Endothelial cell (in vitro differentiated cells): ENCODE results near the gene PHACTR1. TPM values are rescaled to one million over a fixed set of nuclear protein-coding genes. Genes with fewer than 3 reads are reported as not detected.

Source experiments
- DNase-seq: peaks from one replicate; pipeline ENCODE4 v3.0.0; 2021; ENCODE audit warnings: low spot score
- H3K27ac Mint-ChIP-seq: one replicate; pipeline ENCODE4 v1.8.0; 2021; ENCODE audit warnings: mixed read lengths, inconsistent platforms; ENCODE audit not compliant: unreplicated experiment
- H3K27me3 Mint-ChIP-seq: one replicate; pipeline ENCODE4 v1.8.0; 2021; ENCODE audit warnings: mild to moderate bottlenecking, moderate library complexity, mixed read lengths, inconsistent platforms; ENCODE audit not compliant: unreplicated experiment
- H3K36me3 Mint-ChIP-seq: one replicate; pipeline ENCODE4 v1.8.0; 2021; ENCODE audit warnings: mild to moderate bottlenecking, low read depth, mixed read lengths, inconsistent platforms; ENCODE audit not compliant: unreplicated experiment
- H3K4me1 Mint-ChIP-seq: one replicate; pipeline ENCODE4 v1.8.0; 2021; ENCODE audit warnings: mild to moderate bottlenecking, mixed read lengths, inconsistent platforms; ENCODE audit not compliant: unreplicated experiment
- H3K4me3 Mint-ChIP-seq: one replicate; pipeline ENCODE4 v1.8.0; 2021; ENCODE audit warnings: mild to moderate bottlenecking, mixed read lengths, inconsistent platforms; ENCODE audit not compliant: unreplicated experiment
- H3K9me3 Mint-ChIP-seq: one replicate; pipeline ENCODE4 v1.8.0; 2021; ENCODE audit warnings: mixed read lengths, inconsistent platforms; ENCODE audit not compliant: unreplicated experiment
- total RNA-seq: library from RNA; stranded (reverse); fragmentation: NEBNext Ultra II Directional; extraction: Animal tissue kit (Norgen Biotek cat#: 25700); gene quantifications from one replicate; pipeline ENCODE4 v1.2.1, GENCODE V29; 2021; ENCODE audit not compliant: unreplicated experiment
- TF ChIP-seq, protein P1 (sequence below): fragments of 200-600 bp; sonication (generic); IDR thresholded peaks from one replicate; pipeline ENCODE4 v1.5.0; 2021; ENCODE audit warnings: antibody characterized with exemption; ENCODE audit not compliant: unreplicated experiment

PHACTR1 gene
- total RNA-seq, 1 donor from 2014 or later: 39.9 TPM

DNA sequence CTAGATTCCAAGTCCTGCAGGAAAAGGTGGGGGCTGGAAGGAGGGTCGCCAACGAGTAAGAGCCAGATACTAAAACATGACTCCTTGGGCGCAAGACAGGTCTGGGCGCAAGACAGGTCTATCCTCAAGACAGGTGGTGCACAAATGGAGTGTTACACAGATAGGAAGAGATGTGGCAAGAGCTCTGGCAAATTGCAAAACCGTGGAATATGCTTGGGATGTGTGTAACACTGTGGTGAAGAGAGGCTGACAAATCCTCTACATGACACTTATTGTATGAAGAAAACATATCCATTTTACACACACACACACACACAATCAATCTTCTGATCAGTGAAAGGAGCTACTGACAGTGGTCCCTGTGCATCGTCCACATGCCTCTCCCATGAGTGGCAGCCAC lies 534.1 kb downstream of the PHACTR1 start:
- Mint-ChIP-seq H3K9me3 (no peaks in the 10 kb centered on the region), H3K4me1 (peaks cover 21% of the 10 kb centered on the region), H3K27ac (no peak overlapping the region), H3K36me3 (peaks cover 12% of the 10 kb centered on the region), H3K4me3 (no peak overlapping the region), H3K27me3 (peaks cover 3% of the 10 kb centered on the region)
- DNase-seq: no peak
- TF ChIP-seq, protein P1, sequence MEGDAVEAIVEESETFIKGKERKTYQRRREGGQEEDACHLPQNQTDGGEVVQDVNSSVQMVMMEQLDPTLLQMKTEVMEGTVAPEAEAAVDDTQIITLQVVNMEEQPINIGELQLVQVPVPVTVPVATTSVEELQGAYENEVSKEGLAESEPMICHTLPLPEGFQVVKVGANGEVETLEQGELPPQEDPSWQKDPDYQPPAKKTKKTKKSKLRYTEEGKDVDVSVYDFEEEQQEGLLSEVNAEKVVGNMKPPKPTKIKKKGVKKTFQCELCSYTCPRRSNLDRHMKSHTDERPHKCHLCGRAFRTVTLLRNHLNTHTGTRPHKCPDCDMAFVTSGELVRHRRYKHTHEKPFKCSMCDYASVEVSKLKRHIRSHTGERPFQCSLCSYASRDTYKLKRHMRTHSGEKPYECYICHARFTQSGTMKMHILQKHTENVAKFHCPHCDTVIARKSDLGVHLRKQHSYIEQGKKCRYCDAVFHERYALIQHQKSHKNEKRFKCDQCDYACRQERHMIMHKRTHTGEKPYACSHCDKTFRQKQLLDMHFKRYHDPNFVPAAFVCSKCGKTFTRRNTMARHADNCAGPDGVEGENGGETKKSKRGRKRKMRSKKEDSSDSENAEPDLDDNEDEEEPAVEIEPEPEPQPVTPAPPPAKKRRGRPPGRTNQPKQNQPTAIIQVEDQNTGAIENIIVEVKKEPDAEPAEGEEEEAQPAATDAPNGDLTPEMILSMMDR: no peak

DNA sequence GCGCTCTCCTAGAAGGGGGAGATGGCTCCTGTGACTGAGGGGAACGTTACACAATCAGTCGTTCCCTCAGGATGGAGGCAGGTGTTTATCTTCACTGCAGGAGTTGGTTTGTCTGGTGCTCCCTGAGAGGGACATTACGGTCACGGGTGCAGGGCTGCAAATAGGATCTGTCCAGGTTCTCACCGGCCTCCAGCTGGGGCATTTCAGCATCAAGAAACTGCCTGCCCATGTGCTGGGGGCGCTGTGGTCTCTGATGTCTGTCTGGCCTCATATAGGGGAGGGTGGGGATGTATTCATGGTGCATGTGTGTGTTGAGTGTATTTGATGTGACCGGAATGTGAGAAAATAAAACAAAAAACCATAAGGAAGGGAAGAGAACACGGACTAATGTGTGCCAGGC lies 534.7 kb downstream of the PHACTR1 start:
- no peaks in the 10 kb centered on the region for H3K9me3 Mint-ChIP-seq
- H3K4me3 Mint-ChIP-seq: no peak overlapping the region
- H3K4me1 Mint-ChIP-seq: peaks cover 21% of the 10 kb centered on the region
- DNase-seq: no peak
- H3K27ac Mint-ChIP-seq: no peak overlapping the region
- TF ChIP-seq, protein P1: no peak
- peaks cover 12% of the 10 kb centered on the region for H3K36me3 Mint-ChIP-seq
- peaks cover 3% of the 10 kb centered on the region for H3K27me3 Mint-ChIP-seq

DNA sequence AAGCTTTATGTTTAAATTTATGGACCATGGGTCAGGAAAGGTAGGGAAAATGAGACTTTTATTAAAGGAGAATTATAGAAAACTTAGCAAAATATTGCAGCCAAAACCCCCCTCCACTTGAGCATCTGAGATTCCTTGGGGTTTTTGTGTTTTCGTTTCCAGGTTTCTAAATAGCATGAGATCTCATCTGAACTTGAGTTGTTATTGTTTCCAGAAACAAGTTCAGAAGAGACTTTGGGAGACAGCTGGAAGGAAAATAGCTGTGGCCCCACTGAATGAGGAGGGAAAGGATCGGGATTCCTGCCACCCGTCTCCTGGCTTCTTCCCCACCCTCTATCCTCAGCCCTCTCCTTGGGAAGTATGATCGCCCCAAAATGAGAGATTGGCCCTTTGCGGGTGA lies 536.2 kb downstream of the PHACTR1 start:
- DNase-seq: no peak
- H3K4me3 Mint-ChIP-seq: no peak overlapping the region
- H3K4me1 Mint-ChIP-seq: peaks cover 21% of the 10 kb centered on the region
- TF ChIP-seq, protein P1: no peak
- peaks cover 3% of the 10 kb centered on the region for H3K27me3 Mint-ChIP-seq
- peaks cover 23% of the 10 kb centered on the region for H3K36me3 Mint-ChIP-seq
- H3K27ac Mint-ChIP-seq: no peak overlapping the region
- no peaks in the 10 kb centered on the region for H3K9me3 Mint-ChIP-seq

DNA sequence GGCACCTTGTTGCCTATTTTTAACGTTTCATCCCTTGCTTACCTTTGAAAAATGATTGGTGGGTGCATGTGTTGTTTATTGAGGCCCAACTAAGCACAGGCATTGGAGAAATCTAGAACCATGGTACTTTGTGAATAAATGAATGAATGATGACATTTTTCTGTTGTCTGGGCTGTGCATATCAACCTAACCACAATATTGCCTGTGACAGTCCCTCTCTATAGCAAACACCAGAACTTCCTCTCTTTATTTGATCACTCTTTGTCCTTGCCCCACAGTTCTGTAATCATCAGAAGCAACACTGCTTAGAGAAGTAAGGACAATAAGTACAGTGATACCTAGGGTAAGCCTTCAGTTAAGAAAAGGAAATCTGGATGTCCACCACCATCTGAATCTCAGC lies 536.7 kb downstream of the PHACTR1 start:
- Mint-ChIP-seq H3K27me3 (peaks cover 3% of the 10 kb centered on the region), H3K9me3 (no peaks in the 10 kb centered on the region), H3K4me1 (peaks cover 16% of the 10 kb centered on the region), H3K4me3 (no peak overlapping the region), H3K36me3 (peaks cover 23% of the 10 kb centered on the region), H3K27ac (no peak overlapping the region)
- TF ChIP-seq, protein P1: no peak
- DNase-seq: no peak

DNA sequence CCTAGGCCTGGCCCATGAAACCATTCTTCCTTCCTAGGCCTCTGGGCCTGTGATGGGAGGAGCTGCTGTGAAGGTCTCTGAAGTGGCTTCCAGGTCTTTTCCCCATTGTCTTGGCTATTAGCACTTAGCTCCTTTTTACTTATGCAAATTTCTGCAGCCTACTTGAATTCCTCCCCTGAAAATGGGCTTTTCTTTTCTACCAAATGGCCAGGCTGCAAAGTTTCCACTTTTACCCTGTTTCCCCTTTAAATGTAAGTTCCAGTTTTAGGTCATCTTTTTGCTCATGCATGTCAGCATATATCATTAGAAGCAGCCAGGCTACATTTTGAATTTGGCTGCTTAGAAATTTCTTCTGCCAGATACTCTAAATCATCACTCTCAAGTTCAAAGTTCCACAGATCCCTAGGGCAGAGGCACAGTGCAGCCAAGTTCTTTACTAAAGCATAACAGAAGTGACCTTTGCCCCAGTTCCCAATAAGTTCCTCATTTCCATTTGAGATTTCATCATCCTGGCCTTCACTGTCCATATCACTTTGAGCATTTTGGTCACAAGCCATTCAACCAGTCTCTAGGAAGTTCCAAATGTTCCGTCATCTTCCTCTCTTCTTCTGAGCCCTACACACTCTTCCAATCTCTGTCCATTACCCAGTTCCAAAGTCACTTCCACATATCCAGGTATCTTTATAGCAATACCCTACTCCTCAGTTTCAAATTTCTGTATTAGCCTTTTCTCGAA lies 539.9 kb downstream of the PHACTR1 start:
- H3K36me3 Mint-ChIP-seq: peaks cover 23% of the 10 kb centered on the region
- TF ChIP-seq, protein P1: no peak
- H3K4me3 Mint-ChIP-seq: no peak overlapping the region
- H3K27me3 Mint-ChIP-seq: no peaks in the 10 kb centered on the region
- DNase-seq: no peak
- H3K27ac Mint-ChIP-seq: no peak overlapping the region
- H3K9me3 Mint-ChIP-seq: no peaks in the 10 kb centered on the region
- H3K4me1 Mint-ChIP-seq: peaks cover under 1% of the 10 kb centered on the region
